Mucosa of rectum (tissue), 2 donors: ENCODE measurements around the gene LMX1A.

Experiments used
- H3K27ac ChIP-seq, 2 donors: one replicate each; pipeline ENCODE4 v1.7.0; 2013; ENCODE audit warnings: inconsistent platforms in 2 of 2, low read depth in 2 of 2, low read length in 2 of 2
- H3K27me3 ChIP-seq, 2 donors: one replicate each; pipeline ENCODE4 v1.7.0; 2013; ENCODE audit warnings: low read length in 2 of 2; ENCODE audit not compliant: control insufficient read depth in 2 of 2, insufficient read depth in 2 of 2
- H3K36me3 ChIP-seq, 2 donors: one replicate each; pipeline ENCODE4 v1.7.0; 2013; ENCODE audit warnings: low read length in 2 of 2; ENCODE audit not compliant: control insufficient read depth in 2 of 2, insufficient read depth in 2 of 2
- H3K4me1 ChIP-seq, 2 donors: one replicate each; pipeline ENCODE4 v1.7.0; 2013; ENCODE audit warnings: low read length in 2 of 2, mild to moderate bottlenecking in 1 of 2; ENCODE audit not compliant: control insufficient read depth in 2 of 2, insufficient read depth in 2 of 2
- H3K4me3 ChIP-seq, 2 donors: one replicate each; pipeline ENCODE4 v1.7.0; 2013; ENCODE audit warnings: low read length in 2 of 2
- H3K9ac ChIP-seq, 2 donors: one replicate each; pipeline ENCODE4 v1.7.0; 2013; ENCODE audit warnings: low read length in 2 of 2, low read depth in 1 of 2, mild to moderate bottlenecking in 1 of 2
- H3K9me3 ChIP-seq, 2 donors: one replicate each; pipeline ENCODE4 v1.7.0; 2013; ENCODE audit warnings: low read length in 2 of 2; ENCODE audit not compliant: control insufficient read depth in 2 of 2
- donor health status: healthy.
- donor health status: Normal muscosa, but diverticular disease.

The LMX1A gene

DNA sequence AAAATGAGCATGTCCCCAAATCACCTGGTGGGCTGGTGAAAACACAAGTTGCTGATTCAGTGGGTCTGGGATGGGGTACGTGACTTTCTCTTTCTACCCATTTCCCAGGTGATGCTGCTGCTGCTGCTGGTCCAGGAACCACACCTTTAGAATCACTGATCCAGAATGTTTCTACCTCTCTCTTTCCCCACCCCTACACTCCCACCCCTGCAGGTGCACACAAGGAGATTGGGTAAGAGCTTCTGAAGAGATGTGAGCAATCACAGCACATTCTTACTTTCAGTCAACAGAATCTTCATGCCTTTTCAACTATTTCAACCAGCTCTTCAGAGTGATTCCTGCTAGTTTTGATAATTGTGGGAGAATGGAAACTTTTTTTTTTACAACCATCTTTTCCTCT, 130.9 kb downstream of the LMX1A start:
- no peaks in the 10 kb centered on the region for H3K36me3 ChIP-seq

DNA sequence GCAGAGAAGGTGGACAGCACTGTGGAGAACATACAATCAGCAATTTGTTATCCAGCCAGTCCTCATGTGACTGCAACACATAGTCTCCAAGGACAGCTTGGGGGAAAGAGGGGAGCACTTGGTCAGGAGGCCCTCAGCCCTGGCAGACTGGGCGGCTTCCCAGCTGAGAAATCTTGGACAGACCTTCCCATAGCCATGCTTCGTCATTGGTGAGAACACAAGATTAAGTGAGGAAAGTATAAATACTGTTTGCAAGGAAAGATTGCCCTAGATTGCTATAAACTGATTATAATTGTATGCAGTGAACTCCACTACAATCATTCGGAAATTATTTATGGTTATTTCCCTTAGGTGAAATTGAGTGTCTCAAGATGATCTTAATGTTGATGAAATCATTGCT, 131.5 kb downstream of the LMX1A start:
- H3K9me3 ChIP-seq, result no peaks in the 10 kb centered on the region
- H3K4me1 ChIP-seq, result no peaks in the 10 kb centered on the region
- H3K9ac ChIP-seq, result no peak overlapping the region
- no peaks in the 10 kb centered on the region for H3K27me3 ChIP-seq
- no peak overlapping the region for H3K27ac ChIP-seq
- no peaks in the 10 kb centered on the region for H3K36me3 ChIP-seq
- H3K4me3 ChIP-seq, result no peak overlapping the region

More for the DNA sequence above, 130.9 kb downstream of the LMX1A start:
- Histone ChIP-seq H3K4me3 (no peak overlapping the region), H3K4me1 (no peaks in the 10 kb centered on the region), H3K27me3 (no peaks in the 10 kb centered on the region), H3K27ac (no peak overlapping the region), H3K9me3 (no peaks in the 10 kb centered on the region), H3K9ac (no peak overlapping the region)

DNA sequence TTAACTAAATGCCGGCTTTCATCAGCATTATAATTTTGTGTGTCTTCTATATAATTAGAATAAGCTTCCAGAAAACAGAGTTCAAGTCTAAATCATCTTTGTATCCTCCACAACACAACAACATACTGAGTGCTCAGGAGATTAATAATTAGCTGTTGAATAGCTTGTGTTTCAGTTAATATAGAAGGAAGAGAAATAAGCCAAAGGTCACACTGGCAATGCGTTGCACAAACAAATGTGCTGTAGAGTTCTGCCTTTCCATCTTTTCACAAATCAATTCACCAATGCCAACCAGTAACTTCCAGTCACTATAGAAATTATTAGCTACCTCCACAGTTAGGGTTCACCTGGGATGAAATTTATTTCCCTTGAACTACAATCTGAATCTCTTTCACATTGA, 132.0 kb downstream of the LMX1A start:
- no peaks in the 10 kb centered on the region for H3K36me3 ChIP-seq
- H3K27me3 ChIP-seq, result no peaks in the 10 kb centered on the region
- H3K9ac ChIP-seq, result no peak overlapping the region
- no peak overlapping the region for H3K27ac ChIP-seq
- no peaks in the 10 kb centered on the region for H3K4me1 ChIP-seq
- H3K4me3 ChIP-seq, result no peak overlapping the region
- no peaks in the 10 kb centered on the region for H3K9me3 ChIP-seq

DNA sequence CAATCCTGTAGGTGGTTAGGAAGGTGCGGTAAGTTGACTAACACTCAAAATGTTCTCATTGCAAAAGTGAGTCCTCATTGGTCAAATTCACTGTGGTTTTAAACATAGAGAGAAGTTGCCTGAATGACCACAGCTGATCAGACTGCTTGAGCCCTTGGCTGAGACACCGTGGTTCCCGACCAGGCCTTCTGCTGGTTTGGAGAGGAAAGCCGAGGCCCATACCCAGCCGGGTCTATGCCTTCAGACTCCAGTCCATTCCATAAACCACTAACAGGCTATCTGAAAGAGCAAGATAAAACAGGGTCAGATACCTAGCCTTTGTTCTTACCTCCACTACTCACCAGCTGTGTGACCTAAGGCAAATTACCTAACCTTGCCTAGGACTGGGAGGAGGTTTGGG, 133.9 kb downstream of the LMX1A start:
- H3K27ac ChIP-seq, result no peak overlapping the region
- H3K4me1 ChIP-seq, result no peaks in the 10 kb centered on the region
- no peak overlapping the region for H3K4me3 ChIP-seq
- H3K9me3 ChIP-seq, result no peaks in the 10 kb centered on the region
- H3K27me3 ChIP-seq, result no peaks in the 10 kb centered on the region
- no peak overlapping the region for H3K9ac ChIP-seq
- H3K36me3 ChIP-seq, result no peaks in the 10 kb centered on the region

DNA sequence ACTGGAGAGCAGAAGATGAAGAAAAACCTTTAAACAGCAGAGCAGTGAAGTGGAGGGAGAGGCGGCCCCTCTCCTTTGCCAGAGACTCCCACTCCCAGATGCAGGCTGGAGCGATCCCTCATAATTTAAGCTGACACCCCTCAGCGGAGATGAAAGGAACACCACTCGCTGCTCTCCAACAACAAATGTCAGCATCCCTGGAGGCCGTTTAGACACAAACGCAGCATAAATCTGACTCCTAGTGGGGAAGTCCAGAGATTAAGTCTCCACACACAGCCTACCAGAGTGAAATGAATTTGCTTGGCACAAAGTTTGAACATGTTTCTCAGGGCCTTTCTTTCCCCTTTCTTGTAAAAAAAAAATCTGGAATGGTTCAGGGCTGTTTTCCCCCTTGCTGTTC, 137.8 kb downstream of the LMX1A start:
- Histone ChIP-seq H3K27me3 (no peaks in the 10 kb centered on the region), H3K9me3 (no peaks in the 10 kb centered on the region), H3K36me3 (no peaks in the 10 kb centered on the region), H3K4me1 (no peaks in the 10 kb centered on the region), H3K27ac (no peak overlapping the region), H3K4me3 (no peak overlapping the region), H3K9ac (no peak overlapping the region)

DNA sequence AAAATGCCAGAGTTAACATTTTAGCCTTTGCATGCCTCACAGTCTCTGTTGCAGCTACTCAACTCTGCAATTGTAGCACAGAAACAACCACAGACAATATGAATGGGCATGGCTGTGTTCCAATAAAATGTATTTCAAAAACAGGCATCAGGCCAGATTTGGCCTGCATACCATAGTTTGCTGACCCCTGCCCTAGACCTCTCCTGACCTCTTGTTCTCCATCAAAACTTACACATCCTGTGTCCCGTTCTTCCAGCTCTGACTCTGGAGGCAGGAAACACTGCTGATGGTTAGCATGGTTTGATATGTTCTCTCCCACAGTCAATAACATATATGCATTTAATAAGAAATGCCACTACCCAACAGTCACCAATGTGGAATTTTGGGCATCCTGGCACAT, 138.6 kb downstream of the LMX1A start:
- no peaks in the 10 kb centered on the region for H3K4me1 ChIP-seq
- H3K27me3 ChIP-seq, result no peaks in the 10 kb centered on the region
- H3K36me3 ChIP-seq, result no peaks in the 10 kb centered on the region
- H3K9ac ChIP-seq, result no peak overlapping the region
- no peaks in the 10 kb centered on the region for H3K9me3 ChIP-seq
- H3K4me3 ChIP-seq, result no peak overlapping the region
- no peak overlapping the region for H3K27ac ChIP-seq

DNA sequence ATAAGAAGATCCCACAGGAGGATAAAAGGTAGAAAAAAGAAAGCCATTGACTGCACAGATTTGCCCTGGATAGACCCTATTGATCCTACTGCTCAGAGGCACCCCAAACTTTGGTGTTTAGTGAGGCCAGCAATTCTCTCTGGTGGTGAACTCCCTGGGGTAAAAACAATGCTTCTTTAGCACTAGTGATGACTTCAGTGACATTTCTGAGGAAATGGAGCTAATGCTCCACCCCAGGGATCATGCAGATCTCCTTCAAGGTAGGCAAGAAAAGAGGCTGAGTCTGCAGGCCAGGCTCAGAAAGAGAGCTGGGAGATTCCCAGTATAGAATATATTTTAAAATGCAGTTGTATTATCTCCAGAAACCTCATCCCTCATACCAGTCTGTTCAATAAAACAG, 140.3 kb downstream of the LMX1A start:
- H3K9ac ChIP-seq, result no peak overlapping the region
- no peaks in the 10 kb centered on the region for H3K36me3 ChIP-seq
- no peaks in the 10 kb centered on the region for H3K4me1 ChIP-seq
- H3K9me3 ChIP-seq, result no peaks in the 10 kb centered on the region
- no peak overlapping the region for H3K27ac ChIP-seq
- no peak overlapping the region for H3K4me3 ChIP-seq
- H3K27me3 ChIP-seq, result no peaks in the 10 kb centered on the region

DNA sequence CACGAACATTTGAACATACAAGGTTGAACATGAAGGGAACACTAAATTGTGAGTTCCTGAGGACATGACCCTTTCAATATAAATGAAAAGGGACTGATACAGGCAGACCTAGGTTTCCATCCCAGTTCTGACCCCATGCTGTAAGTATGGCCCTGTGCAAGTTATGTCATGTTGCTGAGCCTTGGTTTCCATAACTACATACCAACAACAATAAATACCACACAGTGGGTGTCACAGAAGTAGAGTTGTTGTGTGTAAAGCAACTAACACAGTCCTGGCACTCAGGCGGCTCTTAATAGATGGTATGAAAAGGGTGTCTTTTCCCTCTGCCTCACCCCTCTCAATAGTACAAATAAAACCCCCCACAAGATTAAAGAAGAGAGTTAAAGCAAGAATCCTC, 140.8 kb downstream of the LMX1A start:
- Histone ChIP-seq H3K36me3 (no peaks in the 10 kb centered on the region), H3K9me3 (no peaks in the 10 kb centered on the region), H3K4me3 (no peak overlapping the region), H3K9ac (no peak overlapping the region), H3K27ac (no peak overlapping the region), H3K4me1 (no peaks in the 10 kb centered on the region), H3K27me3 (no peaks in the 10 kb centered on the region)

DNA sequence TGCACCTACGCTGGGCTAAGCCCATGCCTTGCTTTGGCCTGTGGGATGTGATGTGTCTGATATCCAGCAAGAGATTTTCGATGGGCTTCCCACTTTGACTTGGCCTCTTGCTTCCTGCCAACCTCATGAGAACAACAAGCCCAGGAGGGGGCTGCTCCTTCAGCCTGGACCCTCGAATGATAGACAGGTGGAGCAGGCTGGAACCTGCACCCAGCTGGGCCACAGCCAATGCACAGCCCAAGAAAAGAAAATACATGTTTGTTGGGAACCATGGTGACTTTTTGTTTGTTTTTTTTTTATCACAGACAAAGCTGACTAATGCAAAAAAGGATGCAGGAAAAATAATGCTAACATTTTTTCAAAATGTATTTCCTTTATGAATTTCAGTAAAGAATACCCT, 144.3 kb downstream of the LMX1A start:
- H3K9ac ChIP-seq, result no peak overlapping the region
- no peak overlapping the region for H3K4me3 ChIP-seq
- H3K27me3 ChIP-seq, result no peaks in the 10 kb centered on the region
- no peaks in the 10 kb centered on the region for H3K36me3 ChIP-seq
- no peaks in the 10 kb centered on the region for H3K9me3 ChIP-seq
- H3K4me1 ChIP-seq, result no peaks in the 10 kb centered on the region
- no peak overlapping the region for H3K27ac ChIP-seq

DNA sequence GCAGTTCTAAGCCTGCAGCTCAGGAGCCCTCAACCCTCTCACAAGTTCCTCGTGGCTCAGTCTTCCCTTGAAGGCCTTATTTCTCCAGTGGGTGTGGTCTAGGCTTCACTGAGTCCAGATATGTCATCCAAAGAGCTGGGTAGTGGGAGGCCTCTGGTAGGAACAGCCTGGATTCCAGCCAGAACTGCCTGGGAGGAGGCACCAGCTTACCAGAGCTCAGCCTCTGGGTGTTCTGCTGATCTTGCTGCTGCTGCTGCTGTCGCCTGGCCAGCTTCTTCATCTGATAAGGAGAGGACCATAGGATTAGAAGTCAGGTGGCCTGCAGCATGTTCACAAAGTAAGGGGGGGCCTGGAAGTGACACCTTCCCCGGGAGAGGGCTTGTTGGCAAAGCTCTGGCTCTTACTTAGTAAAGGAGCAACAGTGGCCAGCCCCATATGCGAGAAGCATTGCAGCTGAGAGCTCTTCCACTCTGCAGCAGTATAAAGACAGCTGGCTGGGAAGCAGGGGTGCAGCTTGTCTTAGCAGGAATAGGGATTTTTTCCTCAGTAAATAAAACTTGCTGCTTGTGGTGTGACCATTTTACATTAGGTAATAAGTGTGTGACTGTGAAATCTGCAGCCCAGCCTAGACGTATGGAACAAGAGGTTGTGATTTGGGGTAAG, 148.5 kb downstream of the LMX1A start:
- Histone ChIP-seq H3K4me3 (no peak overlapping the region), H3K9ac (no peak overlapping the region), H3K27me3 (no peaks in the 10 kb centered on the region), H3K4me1 (no peaks in the 10 kb centered on the region), H3K9me3 (no peaks in the 10 kb centered on the region), H3K36me3 (no peaks in the 10 kb centered on the region), H3K27ac (no peak overlapping the region)

DNA sequence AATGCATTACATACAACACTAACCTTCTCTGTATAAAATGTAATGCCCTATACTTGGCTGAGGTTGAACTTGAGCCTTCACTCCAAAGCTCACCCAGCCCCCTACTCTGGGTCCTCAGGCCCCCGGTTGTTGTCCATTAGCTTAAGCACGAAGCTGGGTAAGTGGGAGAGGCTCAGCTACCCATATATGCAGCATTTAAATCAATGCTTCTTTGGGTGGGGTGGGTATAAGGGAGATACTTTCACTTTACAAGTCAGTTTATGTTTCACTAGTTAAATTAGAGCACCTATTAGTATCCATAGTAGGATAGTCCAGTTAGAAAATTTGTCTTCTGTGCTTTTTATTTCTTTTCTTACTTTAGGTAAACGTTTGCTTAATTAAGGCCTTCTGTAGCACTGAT, 151.4 kb downstream of the LMX1A start:
- no peaks in the 10 kb centered on the region for H3K9me3 ChIP-seq
- no peaks in the 10 kb centered on the region for H3K27me3 ChIP-seq
- no peak overlapping the region for H3K9ac ChIP-seq
- H3K27ac ChIP-seq, result no peak overlapping the region
- no peaks in the 10 kb centered on the region for H3K36me3 ChIP-seq
- H3K4me1 ChIP-seq, result no peaks in the 10 kb centered on the region
- no peak overlapping the region for H3K4me3 ChIP-seq
